Keratinocyte (primary cell): ENCODE measurements around the gene RAB8A.

Experiments
- CTCF ChIP-seq, 3 experiments: IDR thresholded peaks in 1 of 3; conservative IDR thresholded peaks in 1 of 3; optimal IDR thresholded peaks in 1 of 3; 2 replicates in 2 of 3; 3 replicates in 1 of 3; pipeline versions ENCODE3 to v1.5.1; 2011; ENCODE audit warnings: low read length in 3 of 3, mild to moderate bottlenecking in 3 of 3, moderate library complexity in 2 of 3, control low read depth in 1 of 3, inconsistent platforms in 1 of 3; ENCODE audit not compliant: insufficient read depth in 2 of 3; ENCODE audit errors: extremely low read depth in 1 of 3
- EZH2 ChIP-seq: IDR thresholded peaks from one replicate; pipeline ENCODE4 v1.6.1; 2012; ENCODE audit warnings: inconsistent platforms, mild to moderate bottlenecking, low read length, moderate library complexity

GRCh38 chr19:16116067-16116466 lies 4.4 kb downstream of the RAB8A start:
- no peak for TF ChIP-seq CTCF (optimal IDR thresholded peaks at IDR 0.05 in 1 of 3, IDR thresholded peaks at IDR 0.05 in 1 of 3, conservative IDR thresholded peaks at IDR 0.05 in 1 of 3; ENCODE audit: extremely low read depth in 1 of 3, insufficient read depth in 2 of 3, low read length in 3 of 3)
- TF ChIP-seq EZH2, result no peak
